Caki2 (cell line): ENCODE results near the gene JAM3. TPM values are rescaled to one million over a fixed set of nuclear protein-coding genes. Genes with fewer than 3 reads are reported as not detected.

Experiments
- DNase-seq: peaks from one replicate; pipeline ENCODE4 v3.0.0-alpha.2; 2015; ENCODE audit warnings: low read depth
- in situ Hi-C: cut with HindIII; loops from 2 replicates; pipeline ENCODE4 v1.10.0; 2016; ENCODE audit warnings: low sequenced_read_pairs, low pct_unique_long_range_greater_than_20kb, mixed read lengths
- total RNA-seq: library from RNA; depleted of rRNA; stranded (reverse); fragments of >200 nt; shearing (Covaris generic); gene quantifications from 2 replicates; pipeline ENCODE4 v1.2.3, GENCODE V29; 2014; ENCODE audit warnings: low replicate concordance

Gene JAM3
- total RNA-seq, 1 experiment from 2014 or later: not detected

DNA sequence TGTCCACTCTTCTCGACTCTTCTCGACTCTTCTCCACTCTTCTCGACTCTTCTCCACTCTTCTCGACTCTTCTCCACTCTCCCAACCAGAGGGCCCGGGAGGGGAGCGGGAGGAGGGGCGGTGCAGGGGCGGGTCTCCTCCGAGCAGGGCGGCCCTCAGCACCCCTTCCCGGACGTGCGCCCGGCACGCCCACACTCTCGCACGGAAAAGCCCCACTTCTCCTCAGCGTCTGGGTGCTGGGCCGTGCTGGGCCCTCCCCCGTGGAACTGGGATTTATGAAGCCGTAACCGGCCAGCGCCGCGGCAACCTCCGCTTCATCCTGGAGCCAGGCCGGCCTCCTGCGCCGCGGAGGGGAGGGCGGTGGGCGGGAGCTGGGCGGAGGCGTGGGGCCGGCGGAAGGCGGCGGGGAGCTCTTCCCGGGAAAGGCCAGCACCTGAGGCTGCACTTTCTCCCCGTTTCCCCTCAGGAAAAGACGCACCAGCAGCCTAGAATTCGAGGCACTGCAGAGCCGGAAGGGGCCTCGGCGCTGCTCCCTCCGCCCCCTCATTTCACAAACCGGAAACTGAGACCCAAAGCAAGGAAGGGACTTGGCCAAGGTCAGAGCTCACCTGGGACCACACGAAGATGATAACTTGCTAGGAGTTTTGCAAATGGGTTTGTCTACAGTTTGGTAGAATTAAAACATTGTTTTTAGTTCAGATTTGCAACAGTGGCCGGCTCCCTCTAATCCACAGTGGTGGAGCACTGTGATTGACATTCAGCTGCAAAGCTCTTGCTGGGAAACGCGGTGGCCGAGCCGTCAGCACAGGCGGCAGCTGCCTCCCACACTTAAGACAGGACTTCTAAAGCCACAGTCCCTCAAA lies 31.6 kb upstream of the JAM3 start:
- in situ Hi-C loops: no loop called here
- peak; percentile 12 for DNase-seq

DNA sequence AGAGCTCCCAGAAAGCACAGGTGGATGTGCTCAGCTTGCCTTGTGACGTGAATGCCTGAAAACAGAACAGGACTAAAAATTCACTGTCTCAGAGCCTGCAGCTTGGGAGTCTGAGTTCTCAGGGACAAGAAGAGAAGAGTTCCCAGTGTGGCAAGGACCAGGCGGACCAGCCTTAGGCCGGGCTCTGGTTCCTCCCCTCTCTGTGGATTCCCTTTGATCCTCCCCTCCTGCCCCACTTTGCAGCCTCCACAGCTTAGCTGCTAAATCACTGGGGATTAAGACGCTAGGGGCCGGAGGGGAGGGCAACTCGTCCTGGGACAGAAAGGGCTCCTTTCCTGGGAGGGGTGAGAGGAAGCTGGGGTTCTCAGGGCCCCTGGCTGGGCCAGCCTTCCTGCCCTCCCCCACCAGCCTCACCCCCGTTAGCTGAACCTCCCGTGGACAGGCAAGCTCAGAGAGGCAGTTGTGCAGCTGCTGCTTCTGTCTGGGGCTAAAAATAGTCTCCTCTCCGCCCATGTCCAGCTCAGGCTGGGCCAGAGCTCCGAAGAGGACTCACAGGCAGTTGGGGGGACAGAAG lies 29.9 kb upstream of the JAM3 start:
- no peak for DNase-seq
- in situ Hi-C loops: no loop called here

DNA sequence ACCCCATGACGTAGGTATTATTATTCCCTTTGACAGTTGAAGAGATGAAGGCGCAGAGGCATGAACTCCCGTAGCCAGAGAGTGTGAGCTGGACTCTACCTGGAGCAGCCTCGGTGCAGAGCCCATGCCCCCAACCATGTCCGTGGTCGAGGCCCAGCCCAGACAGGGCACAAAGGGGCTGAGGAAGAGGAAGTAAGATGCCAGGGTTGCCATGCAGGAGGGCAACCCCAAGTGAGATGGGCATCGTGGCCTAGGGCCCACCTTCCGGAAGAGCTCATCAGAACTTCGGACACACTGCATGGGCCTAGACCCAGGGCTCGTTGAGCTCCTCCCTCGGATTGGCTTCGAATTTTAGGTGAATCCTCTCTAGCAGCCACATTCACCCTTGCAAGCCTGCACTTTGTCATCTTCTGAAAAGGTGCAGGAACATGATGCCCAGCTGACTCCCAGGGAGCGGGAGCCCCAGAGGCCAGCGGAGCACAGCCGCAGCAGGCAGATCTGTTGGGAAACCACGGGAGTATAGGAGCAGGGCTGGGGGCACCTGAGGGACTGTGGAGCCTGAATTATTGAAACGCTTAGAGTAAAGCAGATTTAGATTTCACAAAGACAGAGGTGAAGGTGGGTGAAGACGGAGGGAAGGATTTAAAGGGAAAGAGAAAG lies 29.0 kb upstream of the JAM3 start:
- DNase-seq: no peak
- in situ Hi-C loops: no loop called here

DNA sequence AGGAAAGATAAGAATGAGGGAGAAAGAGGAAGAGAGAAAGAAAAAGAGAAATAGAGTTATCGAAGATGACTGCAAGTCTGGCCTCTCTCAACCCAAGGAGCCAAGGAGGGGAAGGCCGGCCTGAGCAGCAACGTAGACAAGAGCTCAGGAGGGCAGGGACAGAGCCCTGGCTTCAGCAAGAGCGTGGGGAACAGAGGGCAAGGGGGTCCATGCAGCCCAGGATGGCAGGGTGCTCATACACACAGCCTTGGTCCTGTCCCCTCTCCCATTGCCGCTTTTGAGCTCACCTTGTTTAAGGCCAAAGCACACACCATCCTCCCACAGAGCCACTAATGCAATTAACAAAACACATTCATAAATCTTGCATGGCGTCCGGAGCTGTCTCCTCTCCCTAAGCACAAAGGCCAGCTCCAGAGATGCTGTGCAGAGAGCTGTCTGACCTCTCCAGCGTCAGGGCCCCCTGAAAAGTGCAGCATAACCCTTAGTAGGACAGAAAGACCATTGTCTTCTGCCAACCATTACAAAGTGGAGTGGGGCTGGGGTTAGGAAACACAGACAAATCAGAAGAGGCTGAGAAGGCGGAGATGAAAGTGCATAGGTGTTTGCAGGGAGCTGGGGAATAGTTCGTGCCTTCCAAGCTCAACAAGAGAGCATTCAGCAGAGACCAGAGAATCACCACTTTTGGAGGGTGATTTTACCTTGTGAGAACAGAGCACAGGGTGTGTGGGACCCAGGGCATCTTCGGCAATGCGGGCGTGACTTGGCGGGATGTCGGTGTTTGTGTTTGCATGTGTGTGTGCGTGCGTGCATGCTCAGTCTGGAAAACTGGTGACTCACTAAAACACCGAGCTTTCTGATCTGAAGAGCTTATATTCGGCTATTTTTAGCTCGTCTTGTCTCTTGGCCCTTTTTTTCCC lies 28.2 kb upstream of the JAM3 start:
- no peak for DNase-seq
- in situ Hi-C loops: no loop called here

DNA sequence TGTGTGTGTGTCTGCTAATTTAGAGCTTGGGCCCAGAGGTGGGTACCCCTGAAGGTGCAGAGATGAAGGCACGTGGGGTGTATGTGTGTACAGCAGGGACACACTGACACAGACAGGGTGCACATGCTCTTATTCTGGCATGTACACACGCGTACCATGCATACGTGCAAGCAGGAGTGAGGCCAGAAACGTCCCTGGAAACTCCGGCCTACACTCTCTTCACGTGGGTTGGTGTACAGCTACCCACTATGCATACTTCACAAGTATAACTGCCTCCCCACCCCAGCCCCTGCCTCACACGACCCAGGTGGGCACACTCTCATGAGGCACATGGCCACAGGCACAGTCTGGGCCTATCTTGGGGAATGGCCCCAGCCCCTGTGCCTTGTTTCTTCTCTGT lies 27.5 kb upstream of the JAM3 start:
- in situ Hi-C loops: no loop called here

DNA sequence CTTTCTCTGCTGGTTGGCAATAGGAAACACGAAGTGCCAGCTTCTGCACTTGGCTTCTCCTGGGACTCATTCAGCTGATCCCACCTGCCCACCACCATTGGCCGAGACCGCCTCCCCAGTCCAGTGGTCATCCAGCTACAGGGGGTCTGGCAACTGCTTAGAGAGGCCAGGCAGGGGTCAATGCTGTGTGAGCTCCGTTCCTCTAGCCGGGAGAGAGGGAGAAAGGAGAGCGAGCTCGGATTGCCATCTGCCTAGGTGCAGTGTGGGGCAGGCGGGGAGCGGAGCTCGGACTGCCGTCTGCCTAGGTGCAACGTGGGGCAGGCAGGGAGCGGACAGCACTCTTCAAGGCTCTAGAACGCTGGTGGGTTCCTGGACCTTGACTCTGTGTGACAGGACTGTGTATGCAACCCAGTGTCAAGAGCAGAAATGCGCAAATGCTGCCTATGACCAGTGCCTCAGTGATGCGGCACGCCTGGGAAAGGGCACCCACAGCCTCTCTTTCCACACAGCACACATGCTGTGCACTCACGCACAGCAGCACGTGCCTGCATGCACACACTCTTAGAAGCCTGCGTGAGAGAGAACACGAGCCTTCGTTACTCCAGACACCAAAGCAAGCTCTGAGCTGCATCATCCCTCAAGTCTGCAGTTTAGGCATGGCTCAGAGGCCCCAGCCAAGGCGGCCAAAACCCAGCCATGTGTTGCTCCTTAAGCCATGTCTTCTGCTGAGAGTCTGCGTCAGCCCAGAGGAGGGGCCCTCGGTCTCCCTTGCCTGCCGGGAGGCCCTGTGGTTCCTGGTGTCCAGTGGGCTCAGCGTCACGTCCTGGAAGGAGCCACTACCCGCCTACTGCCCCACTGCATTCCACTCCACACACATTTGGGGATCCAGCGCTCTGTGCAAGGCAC lies 26.8 kb upstream of the JAM3 start:
- in situ Hi-C loops: no loop called here
- no peak for DNase-seq

More for the DNA sequence above, 27.5 kb upstream of the JAM3 start:
- DNase-seq: no peak

DNA sequence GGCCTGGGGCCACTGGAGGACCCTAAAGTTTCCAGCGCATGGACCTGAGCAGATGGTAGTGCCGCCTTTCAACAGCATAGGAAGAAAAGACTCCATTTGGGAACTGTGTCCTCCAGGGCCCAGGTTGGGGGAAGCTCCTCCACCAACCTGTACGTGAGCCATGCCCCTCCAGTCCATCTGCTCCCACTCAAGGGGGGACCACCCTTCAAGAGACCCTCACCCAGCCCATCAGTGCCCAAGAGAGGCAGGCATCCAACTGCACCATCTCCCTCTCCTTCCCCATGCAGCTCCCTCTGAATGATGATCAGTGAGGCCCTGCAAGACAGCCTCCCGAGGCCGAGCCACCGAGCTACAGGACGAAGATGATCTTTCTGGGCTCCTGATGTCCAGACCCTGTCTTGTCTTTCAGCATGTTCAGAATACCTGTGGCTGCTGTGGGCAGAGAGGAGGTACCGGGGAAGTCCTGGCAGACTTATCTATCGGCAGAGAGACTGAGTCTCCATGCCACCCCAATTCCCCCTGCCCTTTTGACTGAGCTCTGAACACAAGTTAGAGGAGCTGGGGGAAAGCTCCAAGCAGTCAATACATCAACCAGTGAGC lies 25.0 kb upstream of the JAM3 start:
- in situ Hi-C loops: no loop called here
- DNase-seq: no peak

DNA sequence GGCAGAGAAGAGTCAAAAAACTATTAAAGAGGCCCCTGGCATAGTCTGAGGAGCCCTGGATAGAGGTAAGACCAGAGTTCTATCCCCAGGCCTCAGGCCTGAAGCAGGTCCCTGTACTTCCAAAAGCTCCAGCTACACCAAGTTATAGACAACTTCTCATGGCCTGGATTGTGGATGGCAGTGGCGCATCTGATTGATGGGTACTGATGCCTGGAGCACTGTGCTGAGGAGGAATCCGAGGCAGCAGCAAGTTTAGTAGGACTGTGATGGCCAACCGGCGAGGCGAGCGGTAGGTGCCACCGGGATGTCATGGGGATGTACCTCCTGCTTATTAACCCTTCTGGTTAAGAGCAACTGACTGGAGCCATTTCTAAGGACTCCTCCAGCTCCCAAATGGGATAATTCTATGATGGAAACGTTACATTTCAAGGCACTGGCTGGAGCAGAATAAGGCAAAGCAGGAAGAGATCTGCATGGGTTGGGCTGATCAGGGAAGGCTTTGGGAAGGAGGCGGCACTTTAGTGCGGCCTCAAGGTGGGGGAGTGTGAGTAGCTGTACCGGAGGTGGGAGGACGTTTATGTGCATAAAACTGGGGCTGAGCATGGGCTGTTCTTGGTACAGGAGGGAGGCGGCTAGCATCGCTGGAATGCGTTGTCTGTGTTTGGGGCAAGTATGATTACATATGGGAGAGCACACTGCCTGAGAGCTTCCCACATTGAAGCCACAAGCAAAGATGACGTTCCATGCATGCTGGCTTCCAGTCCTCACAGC lies 24.2 kb upstream of the JAM3 start:
- DNase-seq: no peak
- in situ Hi-C loops: no loop called here

DNA sequence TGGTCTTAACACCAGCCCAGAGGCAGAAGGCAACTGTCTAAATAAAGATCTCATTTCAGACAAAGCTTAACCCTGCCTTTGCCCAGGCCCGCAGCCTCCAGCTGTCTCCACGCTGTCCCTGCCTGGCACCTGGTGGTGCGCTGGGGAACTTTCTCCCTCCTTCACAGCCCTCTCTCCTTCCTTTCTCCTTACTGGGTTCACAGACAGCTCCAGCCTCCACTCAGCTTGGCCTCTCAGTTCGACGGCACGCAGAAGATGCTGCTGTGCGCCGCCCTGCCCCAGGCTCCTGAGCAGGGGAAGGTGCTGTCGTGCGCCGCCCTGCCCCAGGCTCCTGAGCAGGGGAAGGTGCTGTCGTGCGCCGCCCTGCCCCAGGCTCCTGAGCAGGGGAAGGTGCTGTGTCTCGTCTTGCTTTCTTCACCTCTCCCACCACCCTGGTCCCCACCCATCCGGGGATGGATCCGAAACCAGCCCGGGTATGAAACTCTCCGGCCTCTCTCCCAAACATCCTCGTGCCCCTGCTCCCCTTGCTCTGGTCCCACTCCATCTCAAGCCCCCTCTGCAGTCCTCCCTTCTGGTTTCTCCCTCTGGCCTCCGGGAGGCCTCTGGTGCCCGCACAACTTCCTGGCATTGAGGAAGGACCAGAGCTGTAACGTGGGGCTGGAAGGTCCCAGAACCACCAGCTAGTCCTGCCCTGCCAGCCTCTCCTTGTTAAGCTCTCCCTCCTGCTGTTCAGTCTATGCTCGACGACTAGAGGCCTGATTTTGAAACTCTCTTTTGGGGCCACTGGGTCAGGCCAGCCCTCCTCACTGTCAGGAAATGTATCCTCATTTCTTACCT lies 22.9 kb upstream of the JAM3 start:
- DNase-seq: no peak
- in situ Hi-C loops: no loop called here

DNA sequence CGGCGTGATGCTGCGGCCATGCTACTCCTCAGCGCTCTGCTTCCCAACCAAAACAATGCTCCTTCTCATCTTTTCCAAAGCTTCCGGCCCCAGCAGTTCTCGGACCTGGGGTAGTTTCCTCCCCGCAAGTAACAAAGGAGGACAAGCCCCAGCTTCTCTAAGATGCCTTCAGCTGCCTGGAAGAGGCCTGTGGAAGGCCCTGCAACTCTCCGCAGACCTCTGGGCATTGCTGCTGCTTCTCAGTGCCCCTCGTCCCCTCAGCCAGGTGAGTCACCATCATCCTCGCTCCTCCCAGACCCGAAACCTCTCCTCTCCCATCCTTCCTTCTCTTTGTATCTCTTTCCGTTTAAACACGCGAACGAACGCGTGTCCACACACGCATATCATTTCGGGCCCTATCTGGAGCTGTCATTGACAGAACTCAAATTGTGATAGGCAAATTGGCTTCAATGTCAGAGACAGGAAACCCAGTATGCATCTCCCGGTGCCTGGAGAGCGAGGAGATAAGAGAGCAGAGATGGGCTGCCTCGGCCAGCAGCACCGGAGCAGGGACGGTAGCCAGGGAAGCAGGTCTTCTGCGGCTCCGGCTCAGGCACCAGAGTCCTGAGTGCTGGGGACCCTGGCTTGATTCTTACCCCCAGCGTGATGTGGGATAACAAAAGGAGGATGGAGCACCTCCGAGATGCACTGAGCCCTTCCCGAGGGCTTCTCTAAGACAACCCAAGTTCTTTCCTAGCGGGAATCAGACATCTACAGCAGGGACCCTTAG lies 22.0 kb upstream of the JAM3 start:
- in situ Hi-C loops: no loop called here

DNA sequence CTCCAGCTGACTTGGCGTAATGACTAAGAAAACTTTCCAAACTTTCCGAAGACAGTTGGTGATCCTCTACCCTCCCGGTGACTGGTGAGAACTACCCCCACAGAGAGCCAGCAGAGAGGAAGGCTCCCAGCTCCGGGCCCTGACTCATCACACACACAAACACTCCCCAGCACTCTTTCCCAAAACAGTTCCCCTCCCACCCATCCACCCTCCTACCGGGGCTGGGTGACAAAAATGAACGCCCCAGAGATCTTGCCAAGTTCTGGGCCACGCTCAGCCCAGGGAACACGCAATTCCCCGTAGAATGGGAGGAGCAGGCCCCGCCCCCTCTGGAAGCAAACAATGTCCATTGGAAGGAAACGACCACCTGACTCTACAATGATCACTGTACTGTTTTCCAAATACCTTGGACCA lies 21.3 kb upstream of the JAM3 start:
- DNase-seq: no peak

More for the DNA sequence above, 22.0 kb upstream of the JAM3 start:
- DNase-seq: no peak

DNA sequence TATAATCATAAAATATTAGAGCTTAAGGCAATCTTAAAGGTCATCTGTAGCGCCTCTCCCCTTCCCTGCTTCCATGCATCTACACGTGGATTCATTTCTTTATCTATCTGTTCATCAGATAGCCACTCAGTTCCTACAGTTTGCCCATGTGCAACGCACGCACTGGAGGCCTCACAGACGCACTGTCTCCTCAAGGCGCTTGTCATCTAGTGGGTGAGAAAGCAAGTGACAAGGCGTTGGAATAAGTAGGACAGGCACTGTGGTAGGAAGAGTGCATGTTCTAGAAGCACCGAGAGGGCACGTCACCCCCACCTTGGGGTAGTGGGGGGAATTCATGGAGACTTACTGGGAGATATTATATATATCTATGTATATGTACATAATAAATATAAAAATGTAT lies 20.8 kb upstream of the JAM3 start:
- DNase-seq: no peak
- in situ Hi-C loops: no loop called here

More for the DNA sequence above, 21.3 kb upstream of the JAM3 start:
- in situ Hi-C loops: no loop called here

DNA sequence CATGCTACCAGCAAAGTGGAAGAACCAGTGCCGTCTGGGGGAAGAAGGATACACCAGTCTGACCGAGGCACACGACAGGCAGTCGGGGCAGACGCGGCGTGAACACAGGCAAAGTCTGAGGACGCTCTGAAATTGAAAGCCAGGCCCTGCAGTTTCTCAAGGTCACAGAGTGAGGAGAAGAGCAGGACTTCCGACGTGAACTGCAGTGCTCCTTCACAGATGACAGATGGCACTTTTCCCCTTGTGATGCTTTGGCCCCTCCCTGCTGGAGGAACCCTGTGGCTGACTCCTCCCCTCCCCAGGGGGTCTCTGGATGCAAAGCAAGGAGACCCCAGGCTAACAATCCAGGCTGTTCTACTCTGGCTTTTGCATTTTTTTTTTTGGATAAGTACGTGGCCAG lies 19.6 kb upstream of the JAM3 start:
- in situ Hi-C loops: no loop called here
- DNase-seq: no peak

DNA sequence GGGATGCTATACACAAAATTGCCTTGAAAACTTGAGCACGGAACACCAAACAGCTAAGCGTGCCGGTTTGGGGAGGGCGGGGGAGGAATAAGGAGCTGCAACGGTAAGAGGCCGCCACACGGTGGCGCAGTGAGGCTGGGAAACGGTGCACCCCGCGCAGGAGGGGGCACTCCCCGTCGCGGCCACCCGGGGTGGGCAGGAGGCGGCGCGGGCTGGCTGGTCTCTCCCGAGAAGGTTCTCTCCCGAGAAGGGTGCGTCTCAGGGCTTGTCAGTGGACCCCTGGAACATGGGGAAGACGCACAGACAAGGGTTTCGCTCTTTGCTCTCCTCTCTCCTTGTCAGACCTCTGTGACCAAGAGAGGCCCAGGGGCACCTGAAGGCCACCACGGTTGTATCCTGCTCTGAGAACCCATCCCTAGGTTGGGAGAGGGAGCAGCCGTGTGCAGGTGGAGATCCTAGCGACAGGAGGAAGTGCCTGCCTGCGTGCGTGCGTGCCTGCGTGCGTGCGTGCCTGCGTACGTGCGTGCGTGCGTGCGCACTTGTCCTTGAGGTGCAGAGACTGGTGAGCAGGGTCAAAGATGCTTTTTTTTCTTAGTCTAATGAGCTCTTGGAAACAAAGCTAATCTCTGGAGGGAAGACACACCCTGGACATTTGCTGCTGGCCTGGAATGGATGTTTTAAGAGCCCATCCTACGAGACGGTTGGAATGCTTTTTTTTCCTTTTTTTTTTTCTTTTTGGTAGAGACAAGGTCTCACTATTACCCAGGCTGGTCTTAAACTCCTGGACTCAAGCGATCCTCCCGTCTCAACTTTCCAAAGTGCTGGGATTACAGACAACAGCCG lies 18.1 kb upstream of the JAM3 start:
- peak; percentile 19 for DNase-seq
- in situ Hi-C loops: no loop called here
